Esophagus (tissue), 2 donors: ENCODE results near the gene POLE. TPM values are rescaled to one million over a fixed set of nuclear protein-coding genes. Genes with fewer than 3 reads are reported as not detected.
A peak's percentile ranks its signal among the peaks of the same experiment; 100 is the strongest.
"Not testable (repeated sequence)": the region's sequence is repeated elsewhere in the genome, so short reads cannot be mapped to it uniquely, and the experiment has no call there.

Experiments used
- H3K27ac ChIP-seq, 2 donors: one replicate each; pipeline ENCODE4 v1.5.1; 2013; ENCODE audit warnings: low read depth in 2 of 2, mild to moderate bottlenecking in 2 of 2, inconsistent platforms in 1 of 2, low read length in 1 of 2, moderate library complexity in 1 of 2
- H3K27me3 ChIP-seq, 2 donors: one replicate each; pipeline ENCODE4 v1.6.1; 2013; ENCODE audit warnings: low read length in 2 of 2, control low read depth in 1 of 2, mild to moderate bottlenecking in 1 of 2; ENCODE audit not compliant: insufficient read depth in 2 of 2, control insufficient read depth in 1 of 2
- H3K36me3 ChIP-seq, 2 donors: one replicate each; pipeline ENCODE4 v1.6.1; 2013; ENCODE audit warnings: low read length in 1 of 2; ENCODE audit not compliant: control insufficient read depth in 2 of 2, insufficient read depth in 2 of 2
- H3K4me1 ChIP-seq, 2 donors: one replicate each; pipeline ENCODE4 v1.6.1; 2013; ENCODE audit warnings: low read length in 1 of 2; ENCODE audit not compliant: control insufficient read depth in 2 of 2, insufficient read depth in 2 of 2
- H3K4me3 ChIP-seq, 2 donors: one replicate each; pipeline ENCODE4 v1.5.1; 2013; ENCODE audit warnings: low read length in 2 of 2, mild to moderate bottlenecking in 2 of 2, low read depth in 1 of 2, moderate library complexity in 1 of 2
- H3K9me3 ChIP-seq, 2 donors: one replicate each; pipeline ENCODE4 v1.6.1; 2013; ENCODE audit warnings: mild to moderate bottlenecking in 2 of 2, low read depth in 1 of 2, low read length in 1 of 2, moderate library complexity in 1 of 2; ENCODE audit not compliant: control insufficient read depth in 2 of 2, insufficient read depth in 1 of 2
- WGBS, 2 donors: extraction: QIAGEN DNeasy Blood & Tissue Kit; methylation state at CpG; one replicate each; pipeline ENCODE4 v1.1.7; 2013; 5-methylcytosine and 5-hydroxymethylcytosine counted together
- polyA plus RNA-seq, 2 donors: library from polyadenylated mRNA; stranded (reverse); fragments of 200-250 nt; gene quantifications; one replicate each; pipeline ENCODE4 v1.2.3, GENCODE V29; 2013
- donor health status: healthy with polysubstance abuse.
- donor health status: Bipolar disorder and iron deficiency.

Gene POLE
- polyA plus RNA-seq, 2 donors = 16.7 to 41.2 TPM

DNA sequence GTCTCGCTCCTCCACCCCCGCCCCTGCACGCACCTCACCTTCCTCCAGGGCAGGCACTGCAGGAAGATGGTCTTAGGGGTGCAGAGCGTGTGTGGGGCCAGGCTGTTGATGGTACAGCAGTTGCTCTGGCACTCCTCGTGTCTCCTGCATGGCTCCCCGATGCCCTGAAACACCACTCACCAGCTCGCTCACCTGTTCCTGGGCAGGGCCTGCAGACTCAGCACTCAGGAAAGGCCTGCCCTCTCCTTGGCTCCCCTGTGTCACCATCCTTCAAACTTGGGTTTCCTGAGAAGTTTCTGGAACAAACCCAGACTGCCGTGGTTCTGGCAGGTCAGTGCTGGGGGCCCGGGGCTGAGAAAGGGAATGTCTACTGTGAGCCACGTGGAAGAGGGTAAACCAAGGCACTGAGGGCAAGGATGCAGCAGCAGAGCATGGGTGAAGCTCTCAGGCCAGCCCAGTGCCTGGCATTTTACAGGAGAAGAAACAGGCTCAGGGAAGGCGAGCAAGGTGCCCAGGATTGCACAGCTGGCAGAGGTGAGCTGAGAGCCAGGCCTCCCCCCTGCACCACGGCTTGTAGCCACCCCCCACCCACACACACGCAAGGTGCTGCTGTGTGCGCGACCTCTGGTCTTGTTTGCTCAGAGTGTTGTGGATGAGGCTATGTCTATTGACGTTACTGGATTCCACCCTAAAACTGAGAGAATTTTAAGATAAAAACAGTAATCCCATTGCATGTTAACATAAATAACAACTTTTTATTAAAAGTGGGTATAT, 82.3 kb downstream of the POLE start:
- 62 to 70% methylated on average over 16 of the region's 16 CpGs for whole genome bisulfite sequencing, 2 donors
- Histone ChIP-seq H3K4me3 (no peak overlapping the region), H3K4me1 (peaks cover 3 to 13% of the 10 kb centered on the region in 2 donors), H3K9me3 (no peaks in the 10 kb centered on the region), H3K27ac (no peak overlapping the region), H3K36me3 (no peaks in the 10 kb centered on the region), H3K27me3 (peaks cover 8 to 9% of the 10 kb centered on the region in 2 donors)

DNA sequence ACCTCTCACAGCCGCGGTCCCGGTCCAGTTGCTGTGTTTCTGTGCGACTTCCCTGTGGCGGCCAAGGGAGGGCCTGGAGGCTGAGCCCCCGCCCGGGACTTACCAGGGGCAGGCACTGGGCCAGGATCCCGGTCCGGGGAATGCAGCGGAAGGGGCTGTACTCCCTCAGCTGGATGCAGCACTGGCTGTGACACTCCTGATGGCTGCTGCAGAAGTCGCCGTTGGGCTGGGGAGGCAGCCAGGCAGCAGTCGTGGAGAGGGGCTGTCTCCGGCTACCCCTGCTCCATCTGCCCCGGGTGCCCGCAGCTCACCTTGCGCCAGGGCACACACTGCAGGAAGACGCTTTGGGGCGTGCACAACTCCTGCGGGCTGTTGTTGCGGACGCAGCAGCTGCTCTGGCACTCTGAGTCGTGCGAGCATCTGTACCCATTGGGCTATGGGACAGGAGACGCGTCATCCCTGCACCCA, 83.0 kb downstream of the POLE start:
- H3K36me3 ChIP-seq = no peaks in the 10 kb centered on the region
- H3K27me3 ChIP-seq = peaks cover 8 to 9% of the 10 kb centered on the region in 2 donors
- peaks cover 3 to 13% of the 10 kb centered on the region in 2 donors for H3K4me1 ChIP-seq
- no peak overlapping the region for H3K27ac ChIP-seq
- H3K4me3 ChIP-seq = peak overlapping the region in 1 of 2 donors; percentile 32
- no peaks in the 10 kb centered on the region for H3K9me3 ChIP-seq
- 33 to 37% methylated on average over 26 of the region's 26 CpGs for WGBS, 2 donors

DNA sequence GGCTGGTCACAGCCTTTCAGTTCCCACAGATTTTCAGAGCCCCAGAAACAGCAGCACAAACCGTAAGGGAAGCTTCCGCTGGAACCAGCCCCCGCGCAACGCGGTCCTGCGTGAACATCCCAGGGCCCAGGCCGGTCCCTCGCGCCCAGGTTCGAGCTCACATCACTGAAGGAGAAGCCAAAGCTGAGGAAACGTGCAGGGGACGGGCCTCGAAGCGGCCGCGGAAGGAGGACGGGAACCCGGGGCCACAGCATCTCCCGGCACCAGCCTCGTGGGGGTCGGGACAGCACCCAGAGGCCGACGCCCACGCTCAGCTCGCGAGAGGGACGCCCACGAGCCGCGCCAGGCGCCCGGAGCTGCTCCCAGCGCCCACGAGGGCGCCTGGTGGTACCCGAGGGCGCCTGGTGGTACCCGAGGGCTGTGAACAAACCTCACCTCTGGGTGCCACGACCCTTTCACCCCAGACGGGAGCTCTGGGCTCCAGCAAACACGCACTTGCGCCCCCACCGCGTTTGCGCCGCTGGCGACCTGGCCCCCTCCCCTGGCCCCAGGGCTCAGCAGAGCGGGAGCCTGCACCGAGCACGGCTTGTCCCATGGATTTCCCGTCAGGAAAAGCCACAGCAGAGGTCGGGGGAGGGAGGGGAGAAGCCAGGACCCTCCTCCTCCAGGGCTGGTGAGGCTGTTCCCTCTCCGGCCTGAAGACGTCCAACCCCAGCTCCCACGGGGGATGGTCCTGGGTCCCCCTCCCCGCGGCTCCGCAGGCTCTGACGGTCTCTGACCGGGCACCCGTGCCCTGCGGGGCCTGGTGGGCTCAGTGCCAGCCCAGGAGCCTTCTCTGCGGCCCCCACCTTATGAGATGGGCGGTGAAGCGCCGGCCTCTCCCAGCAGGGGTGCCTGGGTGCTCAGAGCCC, 83.6 kb downstream of the POLE start:
- H3K36me3 ChIP-seq = no peaks in the 10 kb centered on the region
- 31 to 46% methylated on average over 39 to 67 of the region's 67 CpGs for WGBS, 2 donors
- H3K4me1 ChIP-seq = peaks cover 3 to 14% of the 10 kb centered on the region in 2 donors
- peaks cover 4 to 7% of the 10 kb centered on the region in 2 donors for H3K27me3 ChIP-seq
- no peak overlapping the region for H3K27ac ChIP-seq
- H3K9me3 ChIP-seq = no peaks in the 10 kb centered on the region
- H3K4me3 ChIP-seq = peak overlapping the region in 1 of 2 donors; percentile 32

DNA sequence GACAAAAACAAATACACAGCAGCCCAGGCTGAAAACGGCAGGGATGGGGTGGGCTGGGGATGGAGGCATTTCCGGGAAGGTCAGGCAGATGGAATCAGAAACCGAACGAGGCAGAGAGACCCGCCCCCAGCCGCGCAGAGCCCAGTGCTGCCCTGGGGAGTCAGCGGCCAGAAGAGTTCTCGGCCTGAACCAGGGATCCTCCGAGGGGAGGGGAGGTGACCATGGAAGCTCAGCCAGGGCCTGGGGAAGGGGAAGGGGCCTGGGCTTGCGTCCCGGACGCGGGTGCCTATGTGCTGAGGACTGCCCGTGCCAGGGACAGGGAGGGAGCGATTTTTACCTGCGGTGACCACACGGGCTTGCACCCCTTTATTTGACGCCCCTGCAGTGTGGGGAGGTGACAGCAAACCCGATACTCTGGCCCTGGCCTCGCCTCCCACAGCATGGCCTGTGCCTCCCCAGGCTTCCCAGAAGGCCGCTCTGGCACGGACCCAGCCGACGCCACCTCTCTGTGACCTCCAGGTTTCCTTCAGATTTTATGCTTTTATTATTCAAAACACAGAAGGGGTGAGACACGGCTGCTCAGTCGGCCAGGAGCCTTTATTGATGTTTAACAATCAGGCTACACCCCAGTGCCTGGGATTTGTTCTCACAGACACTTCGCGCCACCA, 84.4 kb downstream of the POLE start:
- WGBS, 2 donors = 39 to 51% methylated on average over 29 of the region's 29 CpGs
- Histone ChIP-seq H3K9me3 (no peaks in the 10 kb centered on the region), H3K36me3 (no peaks in the 10 kb centered on the region), H3K4me3 (no peak overlapping the region), H3K4me1 (peaks cover 3 to 14% of the 10 kb centered on the region in 2 donors), H3K27me3 (peaks cover 4 to 7% of the 10 kb centered on the region in 2 donors), H3K27ac (peak overlapping the region in 1 of 2 donors; percentile 37)

DNA sequence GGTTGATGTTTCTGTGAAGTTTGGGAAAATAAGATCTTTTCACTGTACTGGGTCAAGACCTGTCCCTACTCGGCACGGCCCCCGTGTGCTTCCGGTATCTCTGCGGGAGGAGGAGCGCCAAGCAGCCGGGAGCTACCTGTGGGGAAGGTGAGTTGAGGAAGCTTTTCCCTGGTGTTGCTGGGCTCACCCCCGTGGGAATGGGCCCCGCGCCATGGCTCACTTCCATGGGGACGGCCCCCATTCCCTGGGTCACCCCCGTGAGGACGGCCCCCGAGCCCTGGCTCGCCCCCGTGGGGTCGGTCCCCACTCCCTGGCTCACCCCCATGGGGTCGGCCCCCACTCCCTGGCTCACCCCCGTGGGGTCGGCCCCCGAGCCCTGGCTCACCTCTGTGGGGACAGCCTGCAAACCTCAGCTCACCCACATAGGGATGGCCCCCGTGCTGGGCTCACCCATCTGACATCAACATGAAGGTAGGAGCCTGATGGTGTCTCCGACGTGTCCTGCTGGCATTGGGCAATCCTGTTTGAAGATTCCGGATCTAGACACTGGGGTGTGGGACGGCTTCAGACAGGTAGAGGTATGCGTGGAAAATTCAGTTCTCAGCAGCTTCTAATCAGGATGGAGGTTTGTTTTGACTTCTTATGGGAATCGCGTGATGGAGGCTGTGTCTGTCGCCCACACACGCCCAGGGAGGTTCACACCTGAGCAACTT, 85.8 kb downstream of the POLE start:
- no peak overlapping the region for H3K27ac ChIP-seq
- 65 to 75% methylated on average over 27 to 31 of the region's 31 CpGs for WGBS, 2 donors
- no peaks in the 10 kb centered on the region for H3K9me3 ChIP-seq
- H3K36me3 ChIP-seq = no peaks in the 10 kb centered on the region
- H3K4me3 ChIP-seq = no peak overlapping the region
- H3K27me3 ChIP-seq = peaks cover 4 to 7% of the 10 kb centered on the region in 2 donors
- H3K4me1 ChIP-seq = peaks cover 3 to 14% of the 10 kb centered on the region in 2 donors

DNA sequence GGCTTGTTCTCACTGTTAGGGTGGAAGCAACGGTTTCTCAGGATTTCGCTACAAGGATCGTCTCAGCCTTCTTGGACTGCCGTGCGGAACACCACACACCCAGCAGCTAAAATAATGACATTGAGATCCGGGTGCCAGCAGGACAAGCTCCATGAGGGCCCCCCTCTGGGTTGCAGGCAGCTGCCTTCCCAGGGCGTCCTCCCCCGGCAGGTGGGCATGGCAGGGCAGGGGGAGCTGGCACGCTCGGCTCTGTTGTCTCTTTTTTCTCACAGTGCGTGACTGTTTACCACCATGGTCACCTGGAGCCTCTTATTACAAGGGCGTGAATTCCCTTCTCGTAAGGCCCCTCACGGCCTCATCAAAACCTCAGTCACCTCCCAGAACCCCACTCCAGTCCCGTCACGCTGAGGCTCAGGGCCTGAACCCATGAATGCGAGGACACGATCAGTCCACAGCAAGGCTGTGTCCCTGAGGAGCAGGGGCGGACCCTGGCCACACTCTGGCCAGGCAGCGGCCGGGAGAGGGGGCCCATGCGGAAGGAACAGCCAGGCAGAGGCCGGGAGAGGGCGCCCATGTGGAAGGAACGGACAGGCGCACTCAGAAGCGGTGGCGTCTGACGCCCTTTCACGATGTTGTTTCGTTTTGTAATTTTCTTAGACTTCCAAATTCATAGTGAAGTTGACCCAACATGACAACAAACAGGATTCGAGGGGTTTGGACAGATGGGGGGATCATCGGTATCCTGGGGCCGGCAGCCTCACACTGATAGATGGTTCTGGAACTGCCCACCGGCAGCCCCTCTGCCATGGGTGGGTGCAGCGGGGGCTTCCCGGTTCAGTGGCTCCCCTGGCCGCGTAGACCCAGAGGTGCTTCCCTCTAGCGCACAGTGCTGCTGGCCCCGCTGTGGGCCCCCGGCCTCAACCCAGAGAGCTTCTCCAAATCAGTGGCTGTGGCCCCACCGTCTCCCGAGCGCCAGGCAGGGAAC, 86.8 kb downstream of the POLE start:
- H3K4me3 ChIP-seq = peak overlapping the region; percentile 2 to 35
- no peak overlapping the region for H3K27ac ChIP-seq
- H3K4me1 ChIP-seq = peaks cover 3 to 14% of the 10 kb centered on the region in 2 donors
- 22 to 32% methylated on average over 45 of the region's 45 CpGs for whole genome bisulfite sequencing, 2 donors
- no peaks in the 10 kb centered on the region for H3K9me3 ChIP-seq
- H3K36me3 ChIP-seq = no peaks in the 10 kb centered on the region
- peaks cover 4 to 7% of the 10 kb centered on the region in 2 donors for H3K27me3 ChIP-seq

DNA sequence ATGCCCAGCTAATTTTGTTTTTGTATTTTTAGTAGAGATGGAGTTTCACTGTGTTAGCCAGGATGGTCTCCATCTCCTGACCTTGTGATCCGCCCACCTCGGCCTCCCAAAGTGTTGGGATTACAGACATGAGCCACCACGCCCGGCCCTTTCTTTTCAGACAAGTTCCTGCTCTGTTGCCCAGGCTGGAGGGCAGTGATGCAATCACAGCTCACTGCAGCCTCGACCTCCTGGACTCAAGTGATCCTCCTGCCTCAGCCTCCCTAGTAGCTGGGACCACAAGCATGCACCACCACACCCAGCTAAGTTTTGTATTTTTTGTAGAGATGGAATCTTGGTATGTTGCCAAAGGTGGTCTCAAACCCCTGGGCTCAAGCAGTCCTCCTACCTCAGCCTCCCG, 87.6 kb downstream of the POLE start:
- not testable (repeated sequence) for H3K36me3 ChIP-seq, H3K4me3 ChIP-seq, H3K27me3 ChIP-seq, H3K9me3 ChIP-seq, H3K27ac ChIP-seq
- WGBS, 2 donors = 59 to 74% methylated on average over 6 of the region's 6 CpGs
- H3K4me1 ChIP-seq = peaks cover 3 to 10% of the 10 kb centered on the region in 2 donors
